NCI-H1417 treated with DMSO at 0.1 percent for 48 hours (cell line): ENCODE measurements around the gene TUBGCP4.
"Not testable (repeated sequence)": the region's sequence is repeated elsewhere in the genome, so short reads cannot be mapped to it uniquely, and the experiment has no call there.

ENCODE experiments used
- DNase-seq: peaks from one replicate; lab custom pipeline; 2025; lab: John Stamatoyannopoulos, UW

The TUBGCP4 gene

GRCh38 chr15:43370975-43371974 is at the start of gene TUBGCP4, which contains the start of gene ZSCAN29:
TUBGCP4 (plus strand) TSS chr15:43371101; CDS start chr15:43371355, 254 bp downstream.
ZSCAN29 (minus strand) TSS chr15:43371043; CDS start chr15:43369913, 1,130 bp downstream.
- no peak for DNase-seq

- DNase-seq, result no peak
These were observed 45.7 kb upstream of the TUBGCP4 start for GRCh38 chr15:43325039-43325684.

GRCh38 chr15:43329217-43329959 is 41.5 kb upstream of the TUBGCP4 start:
- no peak for DNase-seq

- peak; percentile 47 for DNase-seq
These were observed 40.7 kb upstream of the TUBGCP4 start, which contains the start of gene LCMT2 for GRCh38 chr15:43329960-43330779. LCMT2 (minus strand) TSS chr15:43330573; CDS start chr15:43330489, 84 bp downstream.

GRCh38 chr15:43330780-43331087 is 40.2 kb upstream of the TUBGCP4 start:
- DNase-seq, result no peak

- DNase-seq, result no peak
These were observed 24.6 kb upstream of the TUBGCP4 start for GRCh38 chr15:43346305-43346704.

- no peak for DNase-seq
These were observed 23.8 kb upstream of the TUBGCP4 start for GRCh38 chr15:43347114-43347513.

- no peak for DNase-seq
These were observed 18.1 kb upstream of the TUBGCP4 start for GRCh38 chr15:43352693-43353382.

- no peak for DNase-seq
These were observed 10.1 kb upstream of the TUBGCP4 start for GRCh38 chr15:43360821-43361220.

GRCh38 chr15:43361313-43361903 is 9.5 kb upstream of the TUBGCP4 start:
- DNase-seq, result no peak

- no peak for DNase-seq
These were observed 459 bp upstream of the TUBGCP4 start for GRCh38 chr15:43370310-43370974.

- no peak for DNase-seq
These were observed 5.3 kb downstream of the TUBGCP4 start for GRCh38 chr15:43376017-43376705.

- DNase-seq, result no peak
These were observed 7.7 kb downstream of the TUBGCP4 start for GRCh38 chr15:43378601-43379000.

- DNase-seq, result no peak
These were observed 11.4 kb downstream of the TUBGCP4 start for GRCh38 chr15:43382310-43382709.

GRCh38 chr15:43383070-43383469 is 12.2 kb downstream of the TUBGCP4 start:
- no peak for DNase-seq

GRCh38 chr15:43390723-43391122 is 19.8 kb downstream of the TUBGCP4 start:
- DNase-seq, result no peak

- DNase-seq, result not testable (repeated sequence)
These were observed 22.7 kb downstream of the TUBGCP4 start for GRCh38 chr15:43393592-43393991.

- no peak for DNase-seq
These were observed 31.4 kb downstream of the TUBGCP4 start for GRCh38 chr15:43402255-43402654.

GRCh38 chr15:43403616-43404015 is 32.7 kb downstream of the TUBGCP4 start:
- no peak for DNase-seq
